ENCODE measurements around the gene APBB2.

The APBB2 gene

DNA sequence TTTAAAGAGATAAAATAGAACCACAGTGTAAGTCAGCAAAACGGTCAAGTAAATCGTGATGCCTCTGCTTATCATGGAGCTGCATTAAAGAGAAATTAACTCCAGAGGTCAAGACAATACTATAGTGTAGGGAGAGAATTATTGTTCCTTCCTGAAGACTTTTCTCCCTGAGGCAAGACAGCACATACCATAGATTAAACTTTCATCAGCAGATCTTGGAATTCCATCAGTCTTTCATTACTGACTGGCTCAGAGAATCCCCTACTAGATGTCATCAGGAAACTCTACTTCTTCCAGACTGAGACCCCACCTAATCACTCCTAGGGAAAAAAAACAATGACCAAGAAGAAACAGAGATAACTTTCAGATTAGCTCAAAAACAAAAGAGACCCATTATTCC, 333.2 kb downstream of the APBB2 start:
- TF ChIP-seq, protein P1, sequence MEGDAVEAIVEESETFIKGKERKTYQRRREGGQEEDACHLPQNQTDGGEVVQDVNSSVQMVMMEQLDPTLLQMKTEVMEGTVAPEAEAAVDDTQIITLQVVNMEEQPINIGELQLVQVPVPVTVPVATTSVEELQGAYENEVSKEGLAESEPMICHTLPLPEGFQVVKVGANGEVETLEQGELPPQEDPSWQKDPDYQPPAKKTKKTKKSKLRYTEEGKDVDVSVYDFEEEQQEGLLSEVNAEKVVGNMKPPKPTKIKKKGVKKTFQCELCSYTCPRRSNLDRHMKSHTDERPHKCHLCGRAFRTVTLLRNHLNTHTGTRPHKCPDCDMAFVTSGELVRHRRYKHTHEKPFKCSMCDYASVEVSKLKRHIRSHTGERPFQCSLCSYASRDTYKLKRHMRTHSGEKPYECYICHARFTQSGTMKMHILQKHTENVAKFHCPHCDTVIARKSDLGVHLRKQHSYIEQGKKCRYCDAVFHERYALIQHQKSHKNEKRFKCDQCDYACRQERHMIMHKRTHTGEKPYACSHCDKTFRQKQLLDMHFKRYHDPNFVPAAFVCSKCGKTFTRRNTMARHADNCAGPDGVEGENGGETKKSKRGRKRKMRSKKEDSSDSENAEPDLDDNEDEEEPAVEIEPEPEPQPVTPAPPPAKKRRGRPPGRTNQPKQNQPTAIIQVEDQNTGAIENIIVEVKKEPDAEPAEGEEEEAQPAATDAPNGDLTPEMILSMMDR (IDR thresholded peaks at IDR 0.05; ENCODE audit: extremely low read depth, missing control alignments): no peak
- no peak for DNase-seq (ENCODE audit: low spot score)

DNA sequence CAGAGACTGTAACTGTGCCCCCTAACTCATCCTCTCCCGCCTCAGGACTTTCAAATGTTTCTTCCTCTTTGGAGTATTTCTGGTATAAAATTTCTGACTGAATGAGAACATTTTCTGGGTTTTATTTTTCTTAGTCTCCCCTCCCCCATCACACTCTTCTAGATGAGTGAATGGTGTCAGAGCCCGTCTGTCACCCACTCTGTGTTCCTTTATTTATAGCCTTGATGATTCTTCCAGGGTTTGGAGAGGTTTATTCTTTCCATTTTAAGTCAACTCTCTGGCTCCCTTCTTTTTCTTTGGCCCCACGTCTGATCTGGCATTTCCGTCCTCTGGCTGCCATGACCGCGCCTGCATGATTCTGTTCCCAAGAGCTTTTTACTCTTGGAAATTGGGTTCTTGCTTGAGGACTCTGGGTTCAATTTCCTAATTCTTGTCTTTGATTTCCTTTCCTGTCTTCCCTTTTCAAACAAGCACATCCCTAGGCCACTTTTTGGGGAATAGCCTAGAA, 335.7 kb downstream of the APBB2 start:
- no peak for DNase-seq (ENCODE audit: low spot score)
- TF ChIP-seq, protein P1 (IDR thresholded peaks at IDR 0.05; ENCODE audit: extremely low read depth, missing control alignments): no peak

DNA sequence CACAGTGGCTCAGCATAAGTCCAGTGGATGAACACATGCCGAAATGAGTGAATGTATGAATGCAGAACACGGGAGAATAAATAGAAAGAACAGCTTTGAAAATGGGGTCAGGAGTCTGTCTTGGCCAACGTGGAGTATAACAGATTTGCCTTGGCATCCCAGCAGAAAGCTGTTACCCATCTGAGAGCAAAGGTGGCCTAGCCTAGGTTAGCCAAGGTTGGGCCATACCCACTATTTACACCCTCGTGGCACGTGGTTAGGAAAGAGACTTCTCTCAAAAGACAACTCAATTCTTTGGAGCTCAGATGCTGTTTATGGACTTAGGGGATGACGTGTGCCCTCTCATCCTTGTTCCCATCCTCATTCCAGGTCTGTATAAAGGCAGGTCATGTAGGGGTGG, 337.3 kb downstream of the APBB2 start:
- TF ChIP-seq, protein P1 (IDR thresholded peaks at IDR 0.05; ENCODE audit: extremely low read depth, missing control alignments): no peak

DNA sequence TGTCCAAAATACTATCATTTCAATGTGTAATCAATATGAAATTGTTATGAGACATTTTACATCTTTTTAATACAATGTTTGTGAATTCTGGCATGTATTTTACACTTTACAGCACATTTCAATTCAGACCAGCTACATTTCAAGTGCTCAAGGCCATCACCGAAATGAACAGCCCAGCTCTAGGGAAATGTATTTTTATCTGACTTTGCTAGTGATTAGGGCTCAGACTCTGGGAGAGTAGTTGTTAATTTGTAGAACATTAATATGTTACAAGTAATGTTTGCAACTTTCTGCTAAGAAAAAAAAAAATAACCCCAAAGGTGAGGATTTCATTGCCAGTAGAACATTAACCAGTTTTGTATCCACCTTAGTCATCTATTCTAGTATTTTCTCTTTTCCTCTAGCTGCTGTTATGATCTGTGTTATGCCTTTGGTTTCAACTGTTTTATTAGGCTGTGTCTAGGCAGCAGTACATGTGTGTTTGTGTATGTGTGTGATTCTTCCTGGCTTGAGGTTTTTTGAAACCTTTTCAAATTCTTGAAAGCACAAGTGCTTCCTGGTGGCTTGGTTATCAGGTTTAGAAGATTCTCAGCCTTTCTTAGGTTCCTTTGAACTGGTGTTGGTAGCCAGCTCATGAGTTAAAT, 338.7 kb downstream of the APBB2 start:
- no peak for DNase-seq (ENCODE audit: low spot score)
- TF ChIP-seq, protein P1 (IDR thresholded peaks at IDR 0.05; ENCODE audit: extremely low read depth, missing control alignments): no peak

More for the DNA sequence above, 337.3 kb downstream of the APBB2 start:
- DNase-seq (ENCODE audit: low spot score): no peak

DNA sequence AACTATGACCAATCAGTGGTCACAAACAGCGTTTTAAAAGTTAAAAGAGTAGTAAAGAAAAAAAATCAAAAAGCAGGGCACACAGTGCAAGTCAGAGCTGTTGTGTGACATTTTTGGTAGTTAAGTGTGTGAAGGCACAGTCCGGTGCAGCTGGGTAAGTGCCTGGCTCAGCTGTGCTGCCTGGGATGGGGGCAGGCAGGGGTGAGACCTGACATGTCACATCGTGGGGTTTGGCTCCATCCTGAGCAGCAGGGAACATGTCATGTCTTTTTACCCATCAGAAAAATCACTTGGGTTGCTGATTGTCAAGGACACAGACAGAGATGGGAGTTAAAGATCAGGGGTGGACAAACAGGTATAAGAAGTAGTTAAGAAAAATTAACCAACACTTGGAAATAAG, 339.4 kb downstream of the APBB2 start:
- DNase-seq (ENCODE audit: low spot score): no peak
- TF ChIP-seq, protein P1 (IDR thresholded peaks at IDR 0.05; ENCODE audit: extremely low read depth, missing control alignments): no peak

DNA sequence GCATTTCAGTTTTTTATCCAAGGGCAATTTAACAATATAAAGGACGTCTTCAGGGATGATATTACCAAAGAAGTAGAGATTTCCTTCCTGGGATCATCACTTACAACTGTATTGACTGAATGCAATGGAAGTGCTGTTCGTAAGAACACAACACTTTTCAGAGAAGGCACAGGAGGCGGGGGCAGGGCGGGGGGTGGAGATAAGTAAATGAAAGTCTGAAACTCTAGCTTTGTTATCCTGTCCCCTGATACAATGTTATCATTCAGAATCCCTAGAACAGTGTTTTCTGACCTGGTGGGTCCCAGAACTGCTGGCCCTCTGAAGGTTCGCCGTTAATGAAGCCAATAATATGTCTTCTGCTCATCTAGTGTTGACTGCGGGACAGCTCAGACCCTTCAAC, 340.0 kb downstream of the APBB2 start:
- TF ChIP-seq, protein P1 (IDR thresholded peaks at IDR 0.05; ENCODE audit: extremely low read depth, missing control alignments): no peak
- DNase-seq (ENCODE audit: low spot score): no peak

DNA sequence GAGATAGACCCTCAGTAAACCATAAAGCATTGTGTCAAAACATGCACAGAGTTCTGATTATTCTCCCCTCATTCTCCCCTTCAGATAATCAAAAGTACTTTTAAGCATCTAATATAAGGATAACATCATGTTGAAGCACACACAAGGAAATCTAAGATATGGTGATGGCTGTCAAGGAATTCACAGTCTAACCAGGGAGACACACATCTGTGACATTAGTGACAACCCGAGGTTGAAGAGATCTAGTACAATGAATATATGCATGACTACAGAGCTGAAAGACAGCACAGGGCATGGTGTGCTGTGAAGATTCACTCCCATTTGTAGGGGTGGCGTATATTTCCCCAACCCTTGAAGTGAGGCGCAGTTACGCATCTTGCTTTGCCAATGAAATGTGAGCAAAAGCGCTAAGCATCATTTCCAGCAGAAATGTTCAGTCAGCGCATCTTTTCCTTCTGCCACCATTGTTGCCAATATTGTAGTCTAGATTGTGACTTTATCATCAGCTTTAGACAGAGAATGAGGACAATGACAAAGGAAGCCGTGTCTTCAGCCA, 342.6 kb downstream of the APBB2 start:
- DNase-seq (ENCODE audit: low spot score): no peak
- TF ChIP-seq, protein P1 (IDR thresholded peaks at IDR 0.05; ENCODE audit: extremely low read depth, missing control alignments): no peak

Data from GM20000 (cell line).